Head of caudate nucleus (tissue), 42 donors: ENCODE results near the gene REXO1.

Experiments
- DNase-seq, 42 donors: peaks; one replicate each; pipeline versions ENCODE4 v3.0.0 to v3.0.0-alpha.2; 2020 to 2021; ENCODE audit warnings: mixed read lengths in 7 of 42
- intact Hi-C: fragments of 100-400 bp; cut with DNase I; formaldehyde crosslinking; loops from one replicate; pipeline ENCODE4 v1.15.0; 2022

The REXO1 gene

DNA sequence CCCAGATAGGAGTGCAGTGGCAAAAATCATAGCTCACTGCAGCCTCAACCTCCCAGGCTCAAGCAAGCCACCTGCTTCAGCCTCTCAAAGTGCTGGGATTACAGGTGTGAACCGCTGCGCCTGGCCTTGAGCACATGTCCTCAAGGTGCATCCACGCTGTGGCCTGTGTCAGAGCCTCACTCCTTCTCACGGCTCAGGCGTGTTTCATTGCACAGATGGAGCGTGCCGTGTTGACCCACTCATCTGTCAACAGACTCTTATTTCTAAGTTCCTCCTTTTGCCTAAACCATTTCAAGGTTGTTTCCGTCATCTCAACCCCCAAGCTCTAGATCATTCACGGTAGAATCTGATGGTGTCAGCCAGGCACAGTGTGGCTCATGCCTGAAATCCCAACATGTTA, 64.4 kb downstream of the REXO1 start:
- intact Hi-C loops: loop anchor here (10.0 kb wide), 1 partner anchor 119 kb away; no protein-coding TSS in a partner anchor

DNA sequence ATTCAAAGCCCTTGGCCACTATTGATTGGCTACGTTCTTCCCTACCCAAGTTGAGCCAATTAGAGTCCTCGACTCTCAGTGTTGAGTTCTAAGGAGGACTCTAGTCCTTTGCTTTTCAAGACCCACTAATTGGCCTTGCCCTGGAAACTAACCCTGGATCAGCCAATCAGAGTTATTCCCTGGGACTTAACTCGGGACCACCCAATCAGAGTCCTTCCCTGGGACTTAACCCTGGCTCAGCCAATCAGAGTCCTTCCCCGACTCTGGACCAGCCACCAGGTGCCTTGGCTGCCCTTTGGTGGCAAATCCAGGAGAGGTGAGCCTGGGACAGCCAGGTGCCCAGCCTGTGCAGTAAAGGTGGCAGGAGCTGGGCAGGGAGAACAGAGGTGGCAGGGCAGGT, 64.9 kb downstream of the REXO1 start:
- intact Hi-C loops: loop anchor here (10.0 kb wide), 1 partner anchor 119 kb away; no protein-coding TSS in a partner anchor
- DNase-seq: no peak

More for the DNA sequence above, 64.4 kb downstream of the REXO1 start:
- no peak for DNase-seq

DNA sequence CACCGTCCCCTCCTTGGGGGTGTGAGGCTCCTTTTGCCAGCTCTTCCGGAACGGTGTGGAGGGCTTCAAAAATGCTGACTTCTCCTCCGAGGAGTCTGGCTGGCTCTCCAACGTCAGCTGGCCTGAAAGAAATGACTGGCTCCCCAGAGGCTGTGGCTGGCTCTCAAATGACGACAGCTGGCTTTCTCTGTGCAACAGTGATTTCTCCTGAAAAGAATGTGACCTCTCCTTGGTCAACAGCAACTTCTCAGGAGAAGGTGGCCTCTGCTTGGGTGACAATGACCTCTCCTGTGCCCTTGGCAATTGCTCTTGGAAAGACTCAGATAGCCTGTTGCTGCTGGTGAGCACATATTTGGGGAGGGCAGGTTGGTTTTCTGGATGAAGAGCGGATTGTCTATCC, 65.8 kb downstream of the REXO1 start:
- no peak for DNase-seq
- intact Hi-C loops: loop anchor here (10.0 kb wide), 1 partner anchor 118 kb away; no protein-coding TSS in a partner anchor

GRCh38 chr19:1780272-1780958, 67.9 kb downstream of the REXO1 start:
- no peak for DNase-seq
- intact Hi-C loops: loop anchor here (10.0 kb wide), 1 partner anchor 116 kb away; no protein-coding TSS in a partner anchor

- intact Hi-C loops: no loop called here
- no peak for DNase-seq
Observed at GRCh38 chr19:1779574-1779973, 68.7 kb downstream of the REXO1 start.

- intact Hi-C loops: no loop called here
Observed at GRCh38 chr19:1777149-1777548, 71.1 kb downstream of the REXO1 start.

DNA sequence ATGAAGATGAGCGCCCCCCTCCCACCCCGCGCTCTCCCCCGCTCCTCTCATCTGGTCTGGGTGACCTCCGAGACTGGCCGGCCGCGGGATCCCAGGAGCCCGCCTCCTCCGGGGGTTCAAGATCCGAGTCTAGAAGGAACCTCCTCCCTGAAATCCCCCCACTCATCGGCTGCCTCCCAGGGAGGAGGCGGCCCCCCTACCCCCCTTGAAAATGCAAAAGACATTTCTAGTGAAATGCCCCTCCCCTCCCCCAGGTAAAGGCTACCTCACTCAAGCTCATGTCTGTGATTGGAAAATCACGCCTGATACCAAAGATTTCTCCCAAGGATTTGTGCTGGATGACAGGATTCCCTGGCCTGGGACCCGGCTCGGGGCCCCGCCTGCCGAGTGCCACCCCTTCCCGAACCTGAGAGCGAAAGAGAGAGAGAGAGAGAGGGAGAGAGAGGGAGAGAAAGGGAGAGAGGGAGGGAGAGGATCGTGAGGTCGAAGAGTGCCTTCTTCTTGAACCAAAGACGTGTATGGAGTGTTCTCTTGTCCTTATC, 71.6 kb downstream of the REXO1 start:
- DNase-seq: no peak
- intact Hi-C loops: no loop called here

More at GRCh38 chr19:1777149-1777548, 71.1 kb downstream of the REXO1 start:
- no peak for DNase-seq

DNA sequence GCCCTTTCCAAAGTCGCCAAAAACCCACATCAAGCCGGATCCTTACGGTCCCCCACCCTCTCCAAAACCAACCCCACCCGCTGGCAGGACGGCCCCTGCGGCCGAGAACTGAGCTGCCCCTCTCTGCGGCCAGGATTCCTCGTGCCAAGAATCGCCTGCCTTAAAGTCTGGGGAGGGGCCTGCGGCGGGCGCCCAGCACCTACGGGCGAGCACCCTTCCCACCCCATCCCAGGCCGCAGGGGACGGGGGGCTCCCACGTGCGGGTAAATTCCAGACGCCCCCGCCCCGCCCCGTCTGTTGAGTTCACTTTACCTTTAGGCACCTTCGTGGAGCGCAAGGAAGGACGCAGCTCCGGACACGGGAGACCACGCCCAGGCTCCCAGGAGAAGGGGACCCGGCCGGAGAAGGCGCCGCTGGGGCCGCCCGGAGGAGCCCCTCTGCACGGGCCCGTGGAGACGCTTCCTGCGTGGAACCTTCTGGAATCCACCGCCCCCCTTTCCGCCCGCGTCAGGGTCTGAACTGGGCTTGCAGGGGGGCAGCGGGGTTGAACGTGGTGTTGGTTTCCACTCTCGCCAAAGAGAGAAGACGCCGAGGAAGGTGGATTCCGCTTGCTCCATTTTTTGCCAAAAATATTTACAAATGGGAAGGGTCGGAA, 72.2 kb downstream of the REXO1 start:
- intact Hi-C loops: no loop called here
- DNase-seq: no peak

DNA sequence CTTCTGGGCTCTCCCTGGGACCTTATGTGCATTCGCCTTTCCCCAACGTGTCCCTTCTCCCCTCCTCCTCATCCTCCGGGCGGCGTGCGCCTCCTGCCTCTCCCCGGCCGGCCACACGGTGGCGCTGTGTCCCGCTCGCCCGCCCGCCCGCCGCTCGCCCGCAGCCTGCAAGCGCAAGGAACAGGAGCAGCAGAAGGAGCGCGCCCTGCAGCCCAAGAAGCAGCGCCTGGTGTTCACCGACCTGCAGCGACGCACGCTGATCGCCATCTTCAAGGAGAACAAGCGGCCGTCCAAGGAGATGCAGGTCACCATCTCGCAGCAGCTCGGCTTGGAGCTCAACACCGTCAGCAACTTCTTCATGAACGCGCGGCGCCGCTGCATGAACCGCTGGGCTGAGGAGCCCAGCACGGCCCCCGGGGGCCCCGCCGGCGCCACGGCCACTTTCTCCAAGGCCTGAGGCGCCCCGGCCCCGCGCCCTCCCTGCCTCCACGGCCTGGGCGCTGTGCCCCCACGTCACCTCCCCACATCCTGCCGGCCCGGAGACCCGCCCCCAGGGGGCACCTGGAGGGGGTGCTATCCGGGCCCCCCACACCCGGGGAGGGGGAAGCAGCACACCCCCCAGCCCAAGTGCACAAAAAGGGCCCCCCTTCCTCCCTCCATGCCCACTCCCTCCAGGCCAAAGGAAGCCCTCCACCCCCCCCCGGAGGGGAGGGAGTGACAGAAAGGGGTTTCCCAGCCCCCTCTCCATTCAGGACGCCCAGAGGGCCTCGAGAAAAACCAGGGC, 73.1 kb downstream of the REXO1 start:
- no peak for DNase-seq
- intact Hi-C loops: no loop called here

DNA sequence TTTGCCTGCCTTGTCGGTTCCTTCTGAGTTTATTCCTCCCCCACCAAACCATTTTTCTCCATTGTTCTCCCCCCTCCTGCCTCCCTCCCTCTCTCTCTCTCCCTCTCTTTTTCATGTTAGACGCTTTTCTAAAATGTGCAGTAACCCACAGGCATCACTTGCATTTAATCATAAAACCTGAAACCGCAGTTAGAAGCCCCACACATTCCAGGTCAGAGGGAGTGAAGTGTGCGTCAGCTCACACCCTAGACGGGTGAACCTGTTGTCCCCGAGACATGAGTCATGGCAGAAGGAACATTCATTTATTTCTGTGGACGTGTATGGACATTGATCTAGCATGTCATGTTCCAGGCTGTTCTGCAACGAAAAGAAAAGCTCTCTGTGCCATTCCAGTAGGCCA, 75.1 kb downstream of the REXO1 start:
- intact Hi-C loops: no loop called here
- no peak for DNase-seq

GRCh38 chr19:1770866-1771576, 77.3 kb downstream of the REXO1 start:
- no peak for DNase-seq
- intact Hi-C loops: no loop called here

DNA sequence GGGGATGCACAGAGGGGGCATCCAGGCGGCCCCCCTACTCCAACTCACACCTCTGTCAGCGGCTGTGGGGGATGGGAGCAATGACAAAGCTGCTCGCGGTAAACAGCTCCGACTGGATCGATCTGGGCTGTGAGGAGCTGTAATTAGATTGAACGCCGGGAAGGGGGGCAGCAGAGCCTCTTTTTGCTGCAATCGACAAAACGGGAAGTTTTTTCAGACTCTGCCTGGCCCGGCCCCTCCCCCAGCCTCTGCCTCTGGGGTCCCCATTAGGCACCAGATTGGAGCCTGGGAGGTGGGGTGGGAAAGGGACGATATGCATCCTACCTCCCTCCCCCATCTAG, 78.7 kb downstream of the REXO1 start:
- intact Hi-C loops: no loop called here
- DNase-seq: no peak

- no peak for DNase-seq
- intact Hi-C loops: no loop called here
Observed at GRCh38 chr19:1768918-1769644, 79.2 kb downstream of the REXO1 start.

- intact Hi-C loops: no loop called here
- peak in 1 of 42 donors; percentile 33 for DNase-seq
Observed at GRCh38 chr19:1768248-1768647, 80.0 kb downstream of the REXO1 start.

DNA sequence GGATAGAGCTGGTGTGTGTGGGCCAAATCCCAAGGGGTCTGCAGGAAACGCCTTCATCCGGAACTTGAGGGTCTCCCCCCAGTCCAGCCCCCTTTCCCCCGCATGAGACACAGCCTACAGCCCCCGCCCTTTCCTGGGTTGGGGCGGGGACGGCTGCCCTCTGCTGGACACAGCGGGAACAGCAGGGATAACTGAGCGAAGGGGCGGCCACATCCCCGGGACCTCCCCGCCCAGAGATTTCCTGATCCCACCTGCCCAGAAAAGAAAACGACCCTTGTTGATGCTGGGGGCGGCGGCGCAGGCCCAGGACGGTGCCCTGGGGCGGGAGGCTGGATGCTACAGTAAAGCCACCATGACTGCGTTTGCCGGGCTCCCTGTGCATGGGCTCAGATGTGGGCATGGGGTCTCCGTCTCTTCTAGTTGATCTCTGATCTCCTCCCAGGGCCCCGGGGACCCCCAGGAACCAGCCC, 80.8 kb downstream of the REXO1 start:
- intact Hi-C loops: no loop called here
- peak in 36 of 42 donors; percentile 5 to 80 (median 47) for DNase-seq

GRCh38 chr19:1766800-1767352, 81.4 kb downstream of the REXO1 start:
- intact Hi-C loops: no loop called here

GRCh38 chr19:1765904-1766799, 82.1 kb downstream of the REXO1 start:
- intact Hi-C loops: no loop called here
- no peak for DNase-seq

More at GRCh38 chr19:1766800-1767352, 81.4 kb downstream of the REXO1 start:
- DNase-seq: no peak
